Mesenchymal stem cell (in vitro differentiated cells and primary cell): Measurements from ENCODE around the gene MYH16. TPM values are rescaled to one million over a fixed set of nuclear protein-coding genes. Genes with fewer than 3 reads are reported as not detected.
A peak's percentile ranks its signal among the peaks of the same experiment; 100 is the strongest.
"Not testable (repeated sequence)": the region's sequence is repeated elsewhere in the genome, so short reads cannot be mapped to it uniquely, and the experiment has no call there.

ENCODE experiments used
- DNase-seq: peaks from one replicate; pipeline ENCODE4 v3.0.0-alpha.2; 2013
- H2AFZ ChIP-seq: one replicate; pipeline ENCODE4 v1.6.1; 2013; ENCODE audit warnings: low read depth, mild to moderate bottlenecking, control low read depth, inconsistent platforms, low read length, moderate library complexity
- H2AK5ac ChIP-seq: 2 replicates; pipeline ENCODE4 v1.6.1; 2013; ENCODE audit warnings: low read length, moderate library complexity, mild to moderate bottlenecking, inconsistent platforms; ENCODE audit not compliant: severe bottlenecking
- H2BK120ac ChIP-seq: one replicate; pipeline ENCODE4 v1.6.1; 2013; ENCODE audit warnings: low read depth, mild to moderate bottlenecking, inconsistent platforms, low read length, moderate library complexity
- H2BK12ac ChIP-seq, 2 experiments: one replicate each; pipeline ENCODE4 v1.6.1; 2013; ENCODE audit warnings: inconsistent platforms in 2 of 2, low read length in 2 of 2, mild to moderate bottlenecking in 2 of 2, moderate library complexity in 2 of 2, control low read depth in 1 of 2
- H2BK15ac ChIP-seq: one replicate; pipeline ENCODE4 v1.6.1; 2013; ENCODE audit warnings: mild to moderate bottlenecking, low read depth, inconsistent platforms; ENCODE audit not compliant: poor library complexity, severe bottlenecking
- H2BK5ac ChIP-seq: 2 replicates; pipeline ENCODE4 v1.6.1; 2013; ENCODE audit warnings: low read depth, mild to moderate bottlenecking, low read length, control low read depth, inconsistent platforms; ENCODE audit not compliant: poor library complexity, severe bottlenecking
- H3K14ac ChIP-seq, 2 experiments: one replicate each; pipeline ENCODE4 v1.6.1; 2013; ENCODE audit warnings: inconsistent platforms in 2 of 2, low read length in 2 of 2, control low read depth in 1 of 2, mild to moderate bottlenecking in 1 of 2, moderate library complexity in 1 of 2
- H3K18ac ChIP-seq, 2 experiments: one replicate each; pipeline ENCODE4 v1.6.1; 2013; ENCODE audit warnings: inconsistent platforms in 2 of 2, low read length in 2 of 2, control low read depth in 1 of 2, low read depth in 1 of 2, mild to moderate bottlenecking in 1 of 2
- H3K23ac ChIP-seq, 2 experiments: one replicate each; pipeline ENCODE4 v1.6.1; 2013; ENCODE audit warnings: inconsistent platforms in 2 of 2, low read length in 2 of 2, mild to moderate bottlenecking in 2 of 2, moderate library complexity in 2 of 2, control low read depth in 1 of 2
- H3K27ac ChIP-seq: 2 replicates; pipeline ENCODE4 v1.5.1; 2013; ENCODE audit warnings: mild to moderate bottlenecking, moderate library complexity, low read length, control low read depth, inconsistent platforms; ENCODE audit not compliant: poor library complexity, severe bottlenecking
- H3K27me3 ChIP-seq, 2 experiments: 2 replicates each; pipeline versions ENCODE4 v1.6.1 to v1.7.0; 2013; ENCODE audit warnings: low read length in 2 of 2, mild to moderate bottlenecking in 2 of 2, moderate library complexity in 2 of 2, control low read depth in 1 of 2, inconsistent platforms in 1 of 2; ENCODE audit not compliant: control insufficient read depth in 1 of 2, insufficient read depth in 1 of 2
- H3K36me3 ChIP-seq, 2 experiments: 2 replicates each; pipeline versions ENCODE4 v1.6.1 to v1.7.0; 2013; ENCODE audit warnings: low read length in 2 of 2, control low read depth in 1 of 2, inconsistent platforms in 1 of 2, low read depth in 1 of 2, mild to moderate bottlenecking in 1 of 2; ENCODE audit not compliant: insufficient read depth in 2 of 2, control insufficient read depth in 1 of 2
- H3K4ac ChIP-seq, 2 experiments: one replicate each; pipeline ENCODE4 v1.6.1; 2013; ENCODE audit warnings: inconsistent platforms in 2 of 2, low read length in 2 of 2, mild to moderate bottlenecking in 2 of 2, moderate library complexity in 2 of 2, control low read depth in 1 of 2, low read depth in 1 of 2
- H3K4me1 ChIP-seq: 2 replicates; pipeline ENCODE4 v1.6.1; 2013; ENCODE audit warnings: low read depth, low read length, control low read depth; ENCODE audit not compliant: control insufficient read depth, insufficient read depth
- H3K4me2 ChIP-seq: 2 replicates; pipeline ENCODE4 v1.6.1; 2013; ENCODE audit warnings: low read length, mild to moderate bottlenecking, inconsistent platforms; ENCODE audit not compliant: poor library complexity, severe bottlenecking
- H3K4me3 ChIP-seq, 2 experiments: 2 replicates each; pipeline versions ENCODE4 v1.5.1 to v1.7.0; 2013; ENCODE audit warnings: low read length in 2 of 2, mild to moderate bottlenecking in 2 of 2, control low read depth in 1 of 2, low read depth in 1 of 2; ENCODE audit not compliant: insufficient read depth in 1 of 2
- H3K79me1 ChIP-seq: replicated peaks from 2 replicates; pipeline ENCODE4 v1.6.1; 2013; ENCODE audit warnings: mild to moderate bottlenecking, control low read depth, low read length, inconsistent platforms; ENCODE audit not compliant: poor library complexity, severe bottlenecking
- H3K9ac ChIP-seq: 2 replicates; pipeline ENCODE4 v1.7.0; 2013; ENCODE audit warnings: mild to moderate bottlenecking, low read length, moderate library complexity
- H3K9me3 ChIP-seq: 2 replicates; pipeline ENCODE4 v1.7.0; 2013; ENCODE audit warnings: mild to moderate bottlenecking, low read length; ENCODE audit not compliant: control insufficient read depth
- H4K8ac ChIP-seq: one replicate; pipeline ENCODE4 v1.6.1; 2013; ENCODE audit warnings: inconsistent platforms, mild to moderate bottlenecking, low read length, moderate library complexity
- H4K91ac ChIP-seq: one replicate; pipeline ENCODE4 v1.6.1; 2013; ENCODE audit warnings: mild to moderate bottlenecking, low read length, inconsistent platforms
- WGBS: methylation state at CpG from one replicate; pipeline ENCODE4 v1.1.7; 2013; ENCODE audit warnings: mixed read lengths; 5-methylcytosine and 5-hydroxymethylcytosine counted together
- polyA plus RNA-seq, 2 experiments: library from polyadenylated mRNA; stranded (reverse); fragments of 200-250 nt; gene quantifications; one replicate each; pipeline ENCODE4 v1.2.3, GENCODE V29; 2013

The MYH16 gene
- 0.03 TPM for polyA plus RNA-seq (2013, experiment 1 of 2)
- 0.03 TPM for polyA plus RNA-seq (2013, experiment 2 of 2)

- H2AK5ac ChIP-seq: no peak within 1 kb of the TSS
- H3K9ac ChIP-seq: no peak within 1 kb of the TSS
- no peak within 1 kb of the TSS for H3K4me2 ChIP-seq
- no peaks in the 10 kb centered on the region for H3K36me3 ChIP-seq
- H3K4me1 ChIP-seq: peaks cover 20% of the 10 kb centered on the region
- no peak within 1 kb of the TSS for H3K23ac ChIP-seq
- no peak within 1 kb of the TSS for H3K27ac ChIP-seq
- H2BK120ac ChIP-seq: no peak within 1 kb of the TSS
- WGBS: 91% methylated on average over 2 of the region's 2 CpGs
- H3K4ac ChIP-seq: no peak within 1 kb of the TSS
- no peak within 1 kb of the TSS for H3K14ac ChIP-seq
- H2BK5ac ChIP-seq: no peak within 1 kb of the TSS
- H3K4me3 ChIP-seq: no peak within 1 kb of the TSS
- no peak within 1 kb of the TSS for H3K18ac ChIP-seq
- no peak within 1 kb of the TSS for H4K8ac ChIP-seq
- H2AFZ ChIP-seq: no peak within 1 kb of the TSS
- no peak within 1 kb of the TSS for H2BK15ac ChIP-seq
- no peaks in the 10 kb centered on the region for H3K9me3 ChIP-seq
- DNase-seq: no peak
- peak within 1 kb of the TSS in 1 of 2 experiments; percentile 7 for H2BK12ac ChIP-seq
- no peaks in the 10 kb centered on the region for H3K27me3 ChIP-seq
- H4K91ac ChIP-seq: no peak within 1 kb of the TSS
- H3K79me1 ChIP-seq: no peaks in the 10 kb centered on the region
These were observed at the start of gene MYH16 for GRCh38 chr7:99272476-99273045. Gene MYH16 (plus strand): TSS chr7:99272839.

GRCh38 chr7:99224263-99224898 is 48.3 kb upstream of the MYH16 start:
- H2BK12ac ChIP-seq, H3K18ac ChIP-seq, H4K8ac ChIP-seq, H2BK15ac ChIP-seq, H3K9ac ChIP-seq, H2BK5ac ChIP-seq, H3K36me3 ChIP-seq, H2BK120ac ChIP-seq, H4K91ac ChIP-seq, H2AFZ ChIP-seq, H3K27me3 ChIP-seq, H3K79me1 ChIP-seq, H3K23ac ChIP-seq, H3K14ac ChIP-seq, H3K4me2 ChIP-seq, H2AK5ac ChIP-seq, H3K4me3 ChIP-seq, H3K4me1 ChIP-seq, H3K4ac ChIP-seq, H3K9me3 ChIP-seq, H3K27ac ChIP-seq, DNase-seq: not testable (repeated sequence)
- WGBS: 77% methylated on average over 15 of the region's 15 CpGs

- H2BK5ac ChIP-seq: no peak overlapping the region
- 100% methylated on average over 1 of the region's 2 CpGs for WGBS
- no peak overlapping the region for H2AFZ ChIP-seq
- H3K18ac ChIP-seq: no peak overlapping the region
- H3K9me3 ChIP-seq: no peaks in the 10 kb centered on the region
- no peak overlapping the region for H3K27ac ChIP-seq
- H3K79me1 ChIP-seq: no peaks in the 10 kb centered on the region
- H2BK120ac ChIP-seq: no peak overlapping the region
- H4K8ac ChIP-seq: no peak overlapping the region
- H3K36me3 ChIP-seq: no peaks in the 10 kb centered on the region
- no peak overlapping the region for H2BK15ac ChIP-seq
- H3K23ac ChIP-seq: no peak overlapping the region
- H3K27me3 ChIP-seq: peaks cover 0 to 3% of the 10 kb centered on the region in 2 experiments
- no peak overlapping the region for H3K4me2 ChIP-seq
- H4K91ac ChIP-seq: no peak overlapping the region
- no peak overlapping the region for H3K14ac ChIP-seq
- H2AK5ac ChIP-seq: no peak overlapping the region
- H3K4me3 ChIP-seq: no peak overlapping the region
- no peak overlapping the region for H3K4ac ChIP-seq
- no peak overlapping the region for H2BK12ac ChIP-seq
- peaks cover 2% of the 10 kb centered on the region for H3K4me1 ChIP-seq
- no peak overlapping the region for H3K9ac ChIP-seq
- DNase-seq: no peak
These were observed 47.8 kb upstream of the MYH16 start for GRCh38 chr7:99224899-99225265.

- Histone ChIP-seq H2AFZ (no peak overlapping the region), H3K4me3 (no peak overlapping the region), H2BK15ac (no peak overlapping the region), H3K9ac (no peak overlapping the region), H3K4me1 (peaks cover 3% of the 10 kb centered on the region), H3K18ac (no peak overlapping the region), H2BK120ac (no peak overlapping the region), H4K91ac (no peak overlapping the region), H2AK5ac (no peak overlapping the region), H3K27ac (no peak overlapping the region), H2BK5ac (no peak overlapping the region), H3K9me3 (no peaks in the 10 kb centered on the region), H3K36me3 (no peaks in the 10 kb centered on the region), H3K27me3 (peaks cover 0 to 3% of the 10 kb centered on the region in 2 experiments), H2BK12ac (no peak overlapping the region), H3K4ac (no peak overlapping the region), H3K14ac (no peak overlapping the region), H3K4me2 (no peak overlapping the region), H3K79me1 (no peaks in the 10 kb centered on the region), H4K8ac (no peak overlapping the region), H3K23ac (no peak overlapping the region)
- no CpG with 5 or more reads among the region's 4 CpGs for WGBS
- no peak for DNase-seq
These were observed 43.4 kb upstream of the MYH16 start for GRCh38 chr7:99229234-99229633.
